ENCODE data around the gene USP3.
"Not testable (repeated sequence)": the region's sequence is repeated elsewhere in the genome, so short reads cannot be mapped to it uniquely, and the experiment has no call there.

The USP3 gene

GRCh38 chr15:63487076-63487757 is 17.2 kb upstream of the USP3 start:
- peak; percentile 69 for DNase-seq (ENCODE audit: low spot score)
- peak; percentile 84 for TF ChIP-seq CTCF (IDR thresholded peaks at IDR 0.05; ENCODE audit: extremely low read depth, missing control alignments)

DNA sequence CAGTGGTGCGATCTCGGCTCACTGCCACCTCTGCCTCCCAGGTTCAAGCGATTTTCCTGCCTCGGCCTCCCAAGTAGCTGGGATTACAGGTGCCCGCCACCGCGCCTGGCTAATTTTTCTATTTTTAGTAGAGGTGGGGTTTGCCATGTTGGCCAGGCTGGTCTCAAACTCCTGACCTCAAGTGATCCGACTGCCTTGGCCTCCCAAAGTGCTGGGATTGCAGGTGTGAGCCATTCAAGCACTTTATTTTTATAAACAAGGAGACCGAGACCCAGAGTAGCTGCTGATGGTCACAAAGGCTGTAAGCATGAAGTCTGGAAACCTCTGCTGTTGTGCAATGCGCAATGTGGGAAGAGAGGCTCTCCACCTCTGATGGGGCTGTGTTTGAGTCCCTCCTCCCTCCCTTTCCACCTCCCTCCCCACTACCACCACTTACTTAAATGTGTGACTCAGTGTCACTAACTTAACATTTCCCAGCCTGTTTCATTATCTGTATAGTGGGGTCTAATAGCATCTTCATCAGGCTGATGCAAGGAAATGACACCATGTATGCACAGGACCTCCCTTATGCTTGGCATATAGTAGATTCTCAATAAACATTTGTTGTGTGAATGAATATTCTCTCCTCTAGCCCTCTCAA is 16.5 kb upstream of the USP3 start:
- DNase-seq (ENCODE audit: low spot score), result not testable (repeated sequence)

DNA sequence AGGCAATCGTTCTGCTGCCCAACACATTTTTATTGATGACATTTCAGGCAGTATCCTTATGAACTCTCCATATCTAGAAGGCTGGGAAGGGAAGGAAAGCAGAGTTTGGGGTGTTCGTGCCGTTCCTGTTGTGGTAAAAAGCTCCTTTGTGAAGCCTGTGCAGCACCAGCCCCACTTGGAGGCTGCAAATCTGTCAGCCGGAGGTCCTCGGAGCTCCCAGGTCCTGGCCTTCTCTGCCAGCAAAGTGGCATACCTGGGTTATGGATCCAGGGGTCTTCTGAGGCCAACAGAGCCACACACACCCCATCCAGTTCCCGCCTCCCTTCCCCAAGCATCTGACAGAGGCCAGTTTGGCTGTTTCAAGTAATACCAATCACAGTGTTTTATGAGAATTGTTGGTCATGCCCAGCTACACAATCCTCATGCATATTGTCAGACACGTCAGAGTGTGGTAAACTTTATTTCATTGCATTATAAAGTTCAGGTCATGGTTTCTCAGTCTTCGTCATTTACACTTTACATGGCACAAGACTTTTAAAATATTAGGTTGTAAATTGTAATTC is 15.9 kb upstream of the USP3 start:
- no peak for TF ChIP-seq CTCF (IDR thresholded peaks at IDR 0.05; ENCODE audit: extremely low read depth, missing control alignments)
- no peak for DNase-seq (ENCODE audit: low spot score)

GRCh38 chr15:63489352-63489751 is 15.0 kb upstream of the USP3 start:
- no peak for TF ChIP-seq CTCF (IDR thresholded peaks at IDR 0.05; ENCODE audit: extremely low read depth, missing control alignments)
- DNase-seq (ENCODE audit: low spot score), result no peak

DNA sequence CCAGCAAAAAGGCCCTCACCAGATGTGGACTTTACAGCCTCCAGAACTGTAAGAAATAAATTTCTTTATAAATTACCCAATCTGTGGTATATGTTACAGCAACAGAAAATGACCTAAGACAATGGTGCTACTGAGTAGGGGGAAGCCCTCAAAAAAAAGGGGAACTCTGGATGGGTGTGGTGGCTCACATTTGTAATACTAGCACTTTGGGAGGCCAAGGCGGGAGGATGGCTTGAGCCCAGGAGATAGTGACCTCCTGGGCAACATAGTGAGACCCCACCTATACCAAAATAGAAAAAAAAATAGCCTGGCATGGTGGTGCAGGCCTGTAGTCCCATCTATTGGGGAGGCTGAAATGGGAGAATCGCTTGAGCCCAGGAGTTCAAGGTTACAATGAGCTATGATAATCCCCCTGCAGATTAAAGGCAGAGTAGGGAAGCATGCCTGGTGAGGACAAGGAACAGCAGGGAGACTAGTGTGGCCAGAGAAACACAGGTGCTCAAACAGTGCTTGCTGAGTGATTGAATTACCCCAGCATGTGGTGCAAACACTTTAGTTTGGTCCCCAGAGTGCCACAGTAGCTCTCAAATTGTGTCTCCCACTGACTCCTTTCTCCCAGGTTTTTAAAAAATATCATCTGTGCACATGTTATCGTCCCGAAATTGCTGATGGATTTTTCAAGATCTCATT is 13.9 kb upstream of the USP3 start:
- no peak for DNase-seq (ENCODE audit: low spot score)
- no peak for TF ChIP-seq CTCF (IDR thresholded peaks at IDR 0.05; ENCODE audit: extremely low read depth, missing control alignments)

- no peak for TF ChIP-seq CTCF (IDR thresholded peaks at IDR 0.05; ENCODE audit: extremely low read depth, missing control alignments)
- DNase-seq (ENCODE audit: low spot score), result no peak
Measured at GRCh38 chr15:63491116-63491827, 13.1 kb upstream of the USP3 start.

- DNase-seq (ENCODE audit: low spot score), result no peak
- no peak for TF ChIP-seq CTCF (IDR thresholded peaks at IDR 0.05; ENCODE audit: extremely low read depth, missing control alignments)
Measured at GRCh38 chr15:63491979-63492378, 12.4 kb upstream of the USP3 start.
